HCT116 (cell line): Measurements from ENCODE around the gene POLDIP2. TPM values are rescaled to one million over a fixed set of nuclear protein-coding genes. Genes with fewer than 3 reads are reported as not detected.

Experiments
- ATAC-seq: fragments of 200-7000 bp; cut with Tn5 transposase; 2 replicates; pipeline ENCODE4 v1.9.1; 2020; ENCODE audit warnings: mild to moderate bottlenecking, moderate library complexity
- BruUV-seq: library from RNA; stranded (reverse); fragments of 400-500 nt; replicated peaks from 2 replicates; lab custom pipeline; 2021; lab: Mats Ljungman, UMichigan
- CTCF ChIA-PET: fragments of 300-600 bp; sonication (Branson Sonifier 250); formaldehyde crosslinking; loops from one replicate; lab custom pipeline; 2021; ENCODE audit warnings: antibody characterized with exemption; lab: Charles Lee
- POLR2A ChIA-PET: fragments of 300-600, 350-600 bp; sonication (Branson Sonifier 250); formaldehyde crosslinking; loops from one replicate; lab custom pipeline; 2021; ENCODE audit warnings: antibody characterized with exemption; lab: Charles Lee
- RAD21 ChIA-PET, 2 experiments: fragments of 300-600 bp; sonication (Branson Sonifier 250); formaldehyde crosslinking; loops; one replicate each; lab custom pipeline; 2023; ENCODE audit warnings: low total read pairs in 2 of 2; ENCODE audit not compliant: uncharacterized antibody in 2 of 2, unreplicated experiment in 2 of 2, low non-redundant PET in 1 of 2; lab: Charles Lee
- DNase-seq: peaks from one replicate; pipeline ENCODE4 v3.0.0-alpha.2; 2010; ENCODE audit warnings: low read depth, low spot score
- H2AFZ ChIP-seq: fragments of 200-600 bp; shearing (Covaris generic), sonication (generic); 2 replicates; pipeline ENCODE4 v1.6.1; 2017; ENCODE audit warnings: low read depth, mixed run types, mixed read lengths, antibody characterized with exemption, low read length; ENCODE audit not compliant: poor library complexity, severe bottlenecking
- H3K27ac ChIP-seq: 2 replicates; pipeline ENCODE4 v1.5.1; 2012; ENCODE audit warnings: low read depth, low read length
- H3K27me3 ChIP-seq: fragments of 200-600 bp; sonication (generic); 2 replicates; pipeline ENCODE4 v1.6.1; 2016; ENCODE audit warnings: mixed run types, low read length, mixed read lengths; ENCODE audit not compliant: insufficient read depth
- H3K36me3 ChIP-seq, 2 experiments: fragments of 200-500 bp in 1 of 2; fragments of 200-600 bp in 1 of 2; sonication (Bioruptor generic) in 1 of 2; sonication (generic) in 1 of 2; 2 replicates each; pipeline versions ENCODE4 v1.5.1 to v1.6.1; 2014 to 2016; ENCODE audit warnings: low read length in 2 of 2, inconsistent platforms in 1 of 2, mixed read lengths in 1 of 2, mixed run types in 1 of 2; ENCODE audit not compliant: insufficient read depth in 2 of 2, control insufficient read depth in 1 of 2
- H3K4me1 ChIP-seq, 2 experiments: fragments of 200-600 bp in 1 of 2; sonication (generic) in 1 of 2; 2 replicates each; pipeline versions ENCODE4 v1.5.1 to v1.6.1; 2012 to 2017; ENCODE audit warnings: low read length in 2 of 2, inconsistent platforms in 1 of 2, mild to moderate bottlenecking in 1 of 2, mixed read lengths in 1 of 2, mixed run types in 1 of 2, moderate library complexity in 1 of 2; ENCODE audit not compliant: insufficient read depth in 2 of 2, control insufficient read depth in 1 of 2
- H3K4me2 ChIP-seq: fragments of 200-600 bp; sonication (generic); 2 replicates; pipeline ENCODE4 v1.6.1; 2017; ENCODE audit warnings: mixed run types, low read length, mixed read lengths
- H3K4me3 ChIP-seq, 2 experiments: fragments of 200-600 bp in 1 of 2; sonication (generic) in 1 of 2; replicated peaks in 1 of 2; 2 replicates each; pipeline ENCODE4 v1.5.1; 2011 to 2016; ENCODE audit warnings: low read length in 2 of 2, control low read depth in 1 of 2, low read depth in 1 of 2, mild to moderate bottlenecking in 1 of 2, mixed read lengths in 1 of 2, mixed run types in 1 of 2
- H3K79me2 ChIP-seq: fragments of 200-600 bp; sonication (generic); 2 replicates; pipeline ENCODE4 v1.6.1; 2017; ENCODE audit warnings: mild to moderate bottlenecking, mixed run types, low read length, moderate library complexity, mixed read lengths; ENCODE audit not compliant: insufficient read depth
- H3K9ac ChIP-seq: fragments of 200-600 bp; sonication (generic); 2 replicates; pipeline ENCODE4 v1.6.1; 2016; ENCODE audit warnings: low read length, mixed read lengths
- H3K9me2 ChIP-seq: fragments of 200-600 bp; sonication (generic), shearing (Covaris generic); 2 replicates; pipeline ENCODE4 v1.6.1; 2017; ENCODE audit warnings: mixed run types, mild to moderate bottlenecking, moderate library complexity; ENCODE audit not compliant: insufficient read depth
- H3K9me3 ChIP-seq, 2 experiments: fragments of 200-500 bp in 1 of 2; fragments of 200-600 bp in 1 of 2; sonication (Bioruptor generic) in 1 of 2; sonication (generic) in 1 of 2; 2 replicates each; pipeline ENCODE4 v1.6.1; 2014 to 2017; ENCODE audit warnings: low read length in 2 of 2, mixed read lengths in 2 of 2, inconsistent platforms in 1 of 2, low read depth in 1 of 2, mild to moderate bottlenecking in 1 of 2, mixed run types in 1 of 2, moderate library complexity in 1 of 2; ENCODE audit not compliant: control insufficient read depth in 1 of 2, insufficient read depth in 1 of 2
- H4K20me1 ChIP-seq: fragments of 200-600 bp; sonication (generic), shearing (Covaris generic); 2 replicates; pipeline ENCODE4 v1.6.1; 2017; ENCODE audit warnings: mixed run types, mild to moderate bottlenecking, moderate library complexity; ENCODE audit not compliant: insufficient read depth
- CBX3 ChIP-seq: IDR thresholded peaks from 2 replicates; pipeline ENCODE4 v1.6.1; 2012; ENCODE audit warnings: low read depth
- FOSL1 ChIP-seq: IDR thresholded peaks from 2 replicates; pipeline ENCODE4 v1.6.1; 2012; ENCODE audit warnings: low read depth
- JUND ChIP-seq: IDR thresholded peaks from 2 replicates; pipeline ENCODE4 v1.6.1; 2012
- POLR2A ChIP-seq: IDR thresholded peaks from 2 replicates; pipeline ENCODE4 v1.7.0; 2011; ENCODE audit warnings: borderline replicate concordance; ENCODE audit not compliant: insufficient read depth, insufficient read length; ENCODE audit errors: extremely low read depth
- SIN3A ChIP-seq: IDR thresholded peaks from 2 replicates; pipeline ENCODE4 v1.6.1; 2012; ENCODE audit warnings: low read depth
- ZFX ChIP-seq: fragments of 450-650 bp; IDR thresholded peaks from 2 replicates; pipeline ENCODE4 v1.6.1; 2017
- intact Hi-C: fragments of 100-400 bp; cut with micrococcal nuclease; formaldehyde crosslinking; loops from 2 replicates; pipeline ENCODE4 v1.10.0; 2022
- total RNA-seq: library from RNA; stranded (reverse); gene quantifications from one replicate; pipeline ENCODE4 v1.2.1, GENCODE V29; 2021; ENCODE audit not compliant: unreplicated experiment
- TF ChIP-seq, protein P1 (sequence below): IDR thresholded peaks from 2 replicates; pipeline ENCODE4 v1.6.1; 2012; ENCODE audit warnings: low read depth
- TF ChIP-seq, protein P2 (sequence below): IDR thresholded peaks from 2 replicates; pipeline ENCODE4 v1.6.1; 2011; ENCODE audit warnings: mild to moderate bottlenecking, low read length, moderate library complexity; ENCODE audit not compliant: insufficient replicate concordance; ENCODE audit errors: extremely low read depth
- TF ChIP-seq, protein P3 (sequence below): IDR thresholded peaks from 2 replicates; pipeline ENCODE4 v1.6.1; 2012

POLDIP2 gene
- total RNA-seq, 1 experiment from 2014 or later, result 78.0 TPM

DNA sequence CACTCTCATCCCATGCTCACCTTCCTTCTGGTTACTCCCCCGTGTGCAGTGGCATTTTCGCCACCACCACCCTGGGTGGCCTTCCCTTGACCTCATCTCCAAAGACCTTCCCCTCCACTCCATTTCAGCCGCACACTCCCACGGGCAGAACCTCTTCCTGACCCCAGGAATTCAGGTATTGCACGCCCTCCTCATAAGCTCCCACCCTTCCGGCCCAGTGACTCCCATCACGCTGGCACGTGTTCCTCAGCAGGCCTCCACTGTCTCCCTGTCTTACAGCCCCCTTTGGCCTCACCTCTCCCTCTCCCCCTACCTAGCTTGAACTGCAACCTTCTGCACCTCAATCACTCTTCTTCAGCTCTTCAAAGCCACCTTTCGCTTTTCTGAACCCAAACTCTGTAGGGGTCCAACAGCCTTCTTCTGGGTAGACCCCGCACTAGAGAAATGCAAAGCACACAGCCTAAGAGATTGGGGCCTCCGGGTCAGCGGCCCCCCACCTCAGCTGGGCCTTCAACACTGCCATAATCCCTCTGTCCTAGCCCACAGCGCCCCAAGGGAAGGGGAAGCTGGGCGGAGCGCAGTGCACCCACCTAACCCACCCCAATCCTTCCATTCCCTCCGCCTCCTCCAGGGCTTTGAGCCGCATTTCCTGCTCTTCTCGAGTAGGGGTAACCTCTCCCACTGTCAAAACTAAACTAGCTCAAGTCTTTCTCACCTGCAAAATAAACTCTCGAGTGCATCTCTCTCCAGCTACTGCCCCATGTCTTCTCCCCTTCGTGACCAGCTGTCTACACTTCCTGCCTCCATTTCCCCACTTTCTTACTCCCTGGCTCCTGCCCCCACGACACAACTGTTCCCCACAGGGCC, 40.0 kb downstream of the POLDIP2 start:
- ChIA-PET CTCF (no interaction called here), RAD21 (no interaction called here), POLR2A (interaction anchor here (2.4 kb wide), 1 partner anchor 18 kb away, joined by 8 read pairs; the partner anchor contains the start of genes IFT20 and TNFAIP1)
- H3K27me3 ChIP-seq, result no peaks in the 10 kb centered on the region
- H3K9me3 ChIP-seq, result no peaks in the 10 kb centered on the region
- peaks cover 0 to 6% of the 10 kb centered on the region in 2 experiments; a peak in 1 of 4 replicates for H3K36me3 ChIP-seq
- no peak overlapping the region for H2AFZ ChIP-seq
- no TSS peak for BruUV-seq
- no peak overlapping the region for H3K27ac ChIP-seq
- no peaks in the 10 kb centered on the region for H4K20me1 ChIP-seq
- intact Hi-C loops, result loop anchor here (10.0 kb wide), 1 partner anchor 57 kb away; the partner anchor contains the start of genes SARM1 and VTN
- H3K4me3 ChIP-seq, result peak overlapping the region; percentile 86 to 95; a peak in 2 of 4 replicates
- peaks cover 12 to 26% of the 10 kb centered on the region in 2 experiments; a peak in 3 of 4 replicates for H3K4me1 ChIP-seq
- H3K4me2 ChIP-seq, result peak overlapping the region; percentile 98
- H3K79me2 ChIP-seq, result peaks cover 33% of the 10 kb centered on the region
- no peak for DNase-seq
- TF ChIP-seq, protein P1, sequence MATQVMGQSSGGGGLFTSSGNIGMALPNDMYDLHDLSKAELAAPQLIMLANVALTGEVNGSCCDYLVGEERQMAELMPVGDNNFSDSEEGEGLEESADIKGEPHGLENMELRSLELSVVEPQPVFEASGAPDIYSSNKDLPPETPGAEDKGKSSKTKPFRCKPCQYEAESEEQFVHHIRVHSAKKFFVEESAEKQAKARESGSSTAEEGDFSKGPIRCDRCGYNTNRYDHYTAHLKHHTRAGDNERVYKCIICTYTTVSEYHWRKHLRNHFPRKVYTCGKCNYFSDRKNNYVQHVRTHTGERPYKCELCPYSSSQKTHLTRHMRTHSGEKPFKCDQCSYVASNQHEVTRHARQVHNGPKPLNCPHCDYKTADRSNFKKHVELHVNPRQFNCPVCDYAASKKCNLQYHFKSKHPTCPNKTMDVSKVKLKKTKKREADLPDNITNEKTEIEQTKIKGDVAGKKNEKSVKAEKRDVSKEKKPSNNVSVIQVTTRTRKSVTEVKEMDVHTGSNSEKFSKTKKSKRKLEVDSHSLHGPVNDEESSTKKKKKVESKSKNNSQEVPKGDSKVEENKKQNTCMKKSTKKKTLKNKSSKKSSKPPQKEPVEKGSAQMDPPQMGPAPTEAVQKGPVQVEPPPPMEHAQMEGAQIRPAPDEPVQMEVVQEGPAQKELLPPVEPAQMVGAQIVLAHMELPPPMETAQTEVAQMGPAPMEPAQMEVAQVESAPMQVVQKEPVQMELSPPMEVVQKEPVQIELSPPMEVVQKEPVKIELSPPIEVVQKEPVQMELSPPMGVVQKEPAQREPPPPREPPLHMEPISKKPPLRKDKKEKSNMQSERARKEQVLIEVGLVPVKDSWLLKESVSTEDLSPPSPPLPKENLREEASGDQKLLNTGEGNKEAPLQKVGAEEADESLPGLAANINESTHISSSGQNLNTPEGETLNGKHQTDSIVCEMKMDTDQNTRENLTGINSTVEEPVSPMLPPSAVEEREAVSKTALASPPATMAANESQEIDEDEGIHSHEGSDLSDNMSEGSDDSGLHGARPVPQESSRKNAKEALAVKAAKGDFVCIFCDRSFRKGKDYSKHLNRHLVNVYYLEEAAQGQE, result no peak
- no peak for TF ChIP-seq CBX3
- TF ChIP-seq SIN3A, result no peak
- no peak for TF ChIP-seq POLR2A
- no peak for TF ChIP-seq ZFX
- TF ChIP-seq, protein P2, sequence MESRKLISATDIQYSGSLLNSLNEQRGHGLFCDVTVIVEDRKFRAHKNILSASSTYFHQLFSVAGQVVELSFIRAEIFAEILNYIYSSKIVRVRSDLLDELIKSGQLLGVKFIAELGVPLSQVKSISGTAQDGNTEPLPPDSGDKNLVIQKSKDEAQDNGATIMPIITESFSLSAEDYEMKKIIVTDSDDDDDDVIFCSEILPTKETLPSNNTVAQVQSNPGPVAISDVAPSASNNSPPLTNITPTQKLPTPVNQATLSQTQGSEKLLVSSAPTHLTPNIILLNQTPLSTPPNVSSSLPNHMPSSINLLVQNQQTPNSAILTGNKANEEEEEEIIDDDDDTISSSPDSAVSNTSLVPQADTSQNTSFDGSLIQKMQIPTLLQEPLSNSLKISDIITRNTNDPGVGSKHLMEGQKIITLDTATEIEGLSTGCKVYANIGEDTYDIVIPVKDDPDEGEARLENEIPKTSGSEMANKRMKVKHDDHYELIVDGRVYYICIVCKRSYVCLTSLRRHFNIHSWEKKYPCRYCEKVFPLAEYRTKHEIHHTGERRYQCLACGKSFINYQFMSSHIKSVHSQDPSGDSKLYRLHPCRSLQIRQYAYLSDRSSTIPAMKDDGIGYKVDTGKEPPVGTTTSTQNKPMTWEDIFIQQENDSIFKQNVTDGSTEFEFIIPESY, result no peak
- TF ChIP-seq JUND, result no peak
- TF ChIP-seq FOSL1, result no peak
- TF ChIP-seq, protein P3, sequence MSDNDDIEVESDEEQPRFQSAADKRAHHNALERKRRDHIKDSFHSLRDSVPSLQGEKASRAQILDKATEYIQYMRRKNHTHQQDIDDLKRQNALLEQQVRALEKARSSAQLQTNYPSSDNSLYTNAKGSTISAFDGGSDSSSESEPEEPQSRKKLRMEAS, result no peak
- no peak for ATAC-seq
- H3K9me2 ChIP-seq, result no peaks in the 10 kb centered on the region
- peak overlapping the region; percentile 91; the same call in 1 of the 2 replicates for H3K9ac ChIP-seq
